HG03064 (cell line): ENCODE results near the gene TMEM186.
"Not testable (repeated sequence)": the region's sequence is repeated elsewhere in the genome, so short reads cannot be mapped to it uniquely, and the experiment has no call there.

Experiments
- ATAC-seq: cut with Tn5 transposase; IDR thresholded peaks from one replicate; pipeline ENCODE4 v1.9.1; 2021; ENCODE audit warnings: low read depth; ENCODE audit not compliant: unreplicated experiment

Gene TMEM186

GRCh38 chr16:8777217-8777616 is 20.2 kb downstream of the TMEM186 start:
- ATAC-seq, result no peak

DNA sequence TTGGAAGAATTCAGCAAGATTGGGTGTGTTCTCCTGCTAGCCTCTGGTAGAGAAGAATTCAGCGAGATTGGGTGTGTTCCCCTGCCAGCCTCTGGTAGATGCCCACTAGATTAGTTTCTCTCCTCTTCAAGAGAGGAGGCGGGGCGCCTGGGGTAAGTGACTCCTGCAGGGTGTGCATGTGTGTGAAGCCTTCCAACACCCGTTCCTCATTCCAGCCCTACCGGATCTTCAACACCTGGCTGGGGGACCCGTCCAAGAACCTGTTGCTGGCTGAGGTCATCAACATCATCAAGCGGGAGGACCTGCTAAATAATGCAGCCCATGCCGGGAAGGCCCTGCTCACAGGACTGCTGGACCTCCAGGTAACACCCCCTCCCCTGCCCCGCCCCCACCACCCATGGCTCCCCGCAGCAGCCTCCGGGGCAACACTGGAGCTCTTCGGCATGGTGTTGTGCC is 21.3 kb downstream of the TMEM186 start:
- ATAC-seq, result no peak

DNA sequence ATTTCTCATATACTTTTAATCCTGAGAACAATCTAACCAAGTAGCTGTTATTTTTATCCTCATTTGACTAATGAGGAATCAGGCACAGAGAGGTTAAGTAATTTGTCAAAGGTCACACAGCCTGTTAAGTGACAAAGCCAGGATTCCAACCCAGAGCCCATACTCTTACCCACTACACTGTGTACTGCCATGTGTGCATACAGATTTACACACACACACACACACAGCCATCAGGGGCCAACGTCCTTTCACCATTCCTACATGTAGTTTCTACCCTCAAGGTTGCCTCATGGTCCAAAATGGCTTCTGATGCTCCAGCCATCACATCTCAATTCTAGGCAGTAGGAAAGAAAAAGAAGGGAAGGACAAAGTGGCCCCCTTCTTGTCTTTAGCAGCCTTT is 22.1 kb downstream of the TMEM186 start:
- ATAC-seq, result no peak

DNA sequence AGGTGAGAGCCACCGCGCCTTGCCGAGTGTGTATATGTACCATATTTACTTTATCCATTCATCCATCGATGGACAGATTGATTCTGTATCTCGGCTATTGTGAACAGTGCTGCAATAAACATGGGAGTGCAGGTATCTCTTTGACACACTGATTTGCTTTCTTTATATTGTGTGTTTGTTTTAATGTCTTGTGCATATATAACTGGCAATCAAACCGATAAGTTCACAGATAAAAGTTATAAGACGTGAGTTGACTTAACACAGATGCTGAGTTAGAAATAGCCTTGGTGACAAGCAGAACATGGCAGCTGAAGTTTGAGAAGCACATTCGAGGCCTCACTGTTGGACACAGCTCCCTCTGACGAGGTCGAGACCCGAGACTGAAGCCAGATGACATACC is 23.2 kb downstream of the TMEM186 start:
- no peak for ATAC-seq

DNA sequence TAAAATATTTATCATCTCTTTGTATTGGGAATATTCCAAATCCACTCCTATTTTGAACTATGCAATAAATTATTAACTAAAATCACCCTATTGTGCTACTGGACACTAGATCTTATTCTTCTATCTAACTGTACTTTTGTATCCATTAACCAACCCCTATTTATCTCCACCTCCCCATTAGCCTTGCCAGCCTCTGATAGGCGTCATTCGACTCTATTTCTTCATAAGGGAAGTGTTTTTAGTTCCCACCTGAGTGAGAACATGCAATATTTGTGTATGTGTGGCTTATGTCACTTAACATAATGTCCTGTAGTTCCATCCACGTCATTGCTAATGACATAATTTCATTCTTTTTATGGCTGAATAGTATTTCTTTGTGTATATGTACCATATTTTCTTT is 23.9 kb downstream of the TMEM186 start:
- ATAC-seq, result no peak

GRCh38 chr16:8768692-8769091 is 28.7 kb downstream of the TMEM186 start:
- ATAC-seq, result no peak

DNA sequence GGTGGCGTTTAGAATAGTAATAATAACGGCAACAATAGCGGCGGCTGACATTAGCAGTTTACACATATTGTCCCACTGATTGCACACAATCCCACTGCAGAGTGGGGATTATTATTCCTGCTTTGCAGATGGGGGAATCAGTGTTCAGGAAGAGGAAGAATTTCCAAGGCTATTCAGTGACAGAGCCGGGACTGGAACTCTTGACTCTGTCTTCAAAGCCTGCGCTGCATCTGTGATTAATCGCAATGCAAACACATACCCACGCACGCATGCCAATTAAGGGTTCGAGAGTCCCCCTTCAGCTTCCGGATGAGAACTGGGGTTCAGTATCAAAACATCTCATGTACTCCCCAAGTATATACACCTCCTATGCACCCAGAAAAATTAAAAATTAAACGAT is 29.2 kb downstream of the TMEM186 start:
- ATAC-seq, result no peak

GRCh38 chr16:8767176-8767575 is 30.3 kb downstream of the TMEM186 start:
- no peak for ATAC-seq

DNA sequence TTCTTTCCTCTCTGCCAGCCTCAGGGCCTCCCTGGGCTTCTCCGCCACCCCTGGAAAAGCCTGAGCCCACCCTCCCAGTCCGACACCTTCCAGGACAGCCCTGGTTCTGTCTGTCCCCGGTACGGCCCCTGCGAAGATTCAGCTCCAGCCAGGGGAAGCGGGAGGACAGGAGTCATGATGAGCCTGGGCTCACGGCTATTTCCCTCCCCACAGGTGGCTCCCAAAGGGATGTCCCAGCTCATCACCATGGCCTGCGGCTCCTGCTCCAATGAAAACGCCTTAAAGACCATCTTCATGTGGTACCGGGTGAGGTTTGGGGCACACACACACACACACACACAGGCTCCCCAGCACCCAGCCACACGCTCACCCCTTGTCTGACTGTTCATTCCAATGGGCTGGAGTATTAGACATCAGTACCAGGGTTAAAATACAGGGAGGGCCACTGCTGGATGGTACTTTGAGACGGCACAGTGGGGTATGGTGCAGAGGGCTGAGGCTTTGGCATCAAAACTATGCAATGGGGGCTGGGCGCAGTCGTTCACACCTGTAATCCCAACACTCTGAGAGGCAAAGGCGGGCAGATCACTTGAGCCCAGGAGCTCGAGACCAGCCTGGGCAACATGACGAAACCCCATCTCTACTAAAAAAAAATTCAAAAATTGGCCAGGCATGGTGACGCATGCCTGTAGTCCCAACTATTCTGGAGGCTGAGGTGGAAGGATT is 32.8 kb downstream of the TMEM186 start:
- no peak for ATAC-seq

DNA sequence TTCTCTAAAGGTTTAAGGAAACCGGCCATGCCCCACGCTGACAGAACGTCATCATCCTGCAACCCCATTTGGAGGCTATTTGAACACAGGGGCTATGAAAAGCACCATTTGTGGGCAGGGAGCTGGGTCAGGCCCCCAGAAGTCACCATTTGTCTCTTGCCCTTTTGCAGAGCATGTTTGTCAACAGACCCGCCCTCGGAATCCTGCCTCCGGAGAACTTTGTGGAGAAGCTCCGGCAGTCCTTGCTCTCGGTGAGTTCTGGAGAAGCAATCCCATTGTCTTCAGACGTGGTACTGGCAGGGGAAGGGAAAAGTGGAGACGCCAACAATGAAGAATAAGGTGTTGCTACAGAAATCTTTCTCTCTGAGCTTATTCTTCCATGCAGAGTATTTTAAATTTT is 33.5 kb downstream of the TMEM186 start:
- ATAC-seq, result no peak

DNA sequence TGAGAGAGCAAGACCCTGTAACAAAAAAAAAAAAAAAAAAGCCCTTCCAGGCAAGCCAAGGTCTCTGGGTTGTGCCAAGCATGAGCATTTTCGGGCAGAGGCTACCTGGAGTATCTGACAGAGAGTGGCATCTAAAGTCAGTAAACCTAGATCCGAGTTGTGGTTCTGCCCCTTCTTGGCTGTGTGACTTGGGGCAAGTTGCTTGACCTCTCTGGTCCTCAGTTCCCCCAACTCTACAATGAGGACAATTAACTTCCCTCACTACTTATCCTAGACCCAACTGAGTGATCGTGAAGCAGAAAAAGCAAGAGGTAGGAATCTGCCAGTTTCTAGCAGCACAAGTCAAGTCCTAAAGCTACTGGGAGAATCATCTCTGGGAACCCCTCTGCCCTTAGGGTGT is 34.4 kb downstream of the TMEM186 start:
- ATAC-seq, result no peak

GRCh38 chr16:8762254-8762653 is 35.2 kb downstream of the TMEM186 start:
- ATAC-seq, result no peak

GRCh38 chr16:8761078-8761477 is 36.4 kb downstream of the TMEM186 start:
- ATAC-seq, result no peak

DNA sequence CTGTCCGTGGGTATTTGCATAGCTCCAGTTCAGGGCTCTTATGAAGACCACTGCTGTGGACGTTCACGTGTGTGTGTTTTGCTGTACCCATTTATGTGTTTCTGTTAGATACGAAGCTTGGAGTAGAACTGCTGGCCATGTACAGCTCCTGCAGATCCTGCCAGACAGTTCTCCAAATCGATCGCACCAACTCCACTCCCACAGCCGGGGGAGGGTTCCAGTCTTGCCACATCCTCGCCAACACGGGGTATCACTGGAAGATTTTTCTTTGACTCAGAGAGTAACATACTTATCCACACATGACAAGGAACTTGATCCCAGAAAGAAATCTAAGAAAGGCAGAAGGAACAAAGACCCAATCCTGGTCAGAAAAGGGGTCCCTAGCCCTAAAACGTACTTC is 37.4 kb downstream of the TMEM186 start:
- no peak for ATAC-seq

DNA sequence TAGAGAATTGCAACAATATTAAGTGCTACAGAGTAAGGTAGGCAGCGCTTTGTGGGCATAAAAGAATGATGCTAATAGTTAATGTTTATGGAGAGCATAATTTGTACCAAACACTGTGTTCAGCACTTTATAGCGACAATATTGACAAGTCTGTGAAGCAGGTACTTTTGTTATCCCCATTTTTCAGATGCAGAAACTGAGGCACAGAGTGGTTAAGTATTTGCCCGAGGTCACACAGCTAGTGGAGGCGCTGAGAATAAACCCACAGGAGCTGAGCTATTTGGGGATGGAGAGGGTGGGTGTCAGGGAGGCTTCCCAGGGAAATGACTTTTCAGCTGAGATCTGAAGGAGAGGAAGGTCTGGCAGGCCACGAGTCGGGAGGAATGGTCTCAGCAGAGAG is 39.4 kb downstream of the TMEM186 start:
- no peak for ATAC-seq

- ATAC-seq, result no peak
Observed at GRCh38 chr16:8756755-8757154, 40.7 kb downstream of the TMEM186 start.

DNA sequence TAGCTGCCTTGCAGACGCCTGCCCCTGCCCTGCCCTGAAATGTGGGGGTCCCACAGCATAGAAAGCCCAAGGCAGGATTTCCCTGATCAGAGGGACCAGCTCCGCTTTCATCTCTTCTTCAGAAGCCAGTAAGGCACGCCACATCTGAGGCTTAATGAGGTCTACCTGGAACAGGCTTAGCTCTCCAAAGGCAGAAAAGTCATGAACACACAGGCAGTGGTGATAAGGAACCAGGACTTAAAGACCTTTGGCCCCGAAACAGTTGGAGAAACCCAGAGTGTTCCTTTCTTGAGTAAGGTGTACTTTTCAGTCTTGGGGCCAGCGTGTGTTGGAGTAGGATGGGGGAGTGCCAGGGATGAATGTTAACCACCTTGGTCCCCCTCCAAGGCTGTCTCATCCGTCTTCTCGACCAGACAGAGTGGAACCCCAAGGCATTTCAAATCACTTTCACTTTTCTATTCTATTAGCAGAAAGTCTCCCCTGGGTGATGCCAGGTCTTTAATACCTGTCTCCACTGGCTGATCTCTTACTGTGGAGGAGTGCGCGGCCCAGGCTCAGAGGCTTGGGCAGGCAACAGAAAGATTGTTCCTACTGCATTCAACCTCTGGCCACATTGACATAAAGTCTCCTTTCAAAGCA is 43.9 kb downstream of the TMEM186 start:
- no peak for ATAC-seq

GRCh38 chr16:8752706-8753105 is 44.7 kb downstream of the TMEM186 start:
- no peak for ATAC-seq

- no peak for ATAC-seq
Observed at GRCh38 chr16:8751481-8752311, 45.7 kb downstream of the TMEM186 start.

DNA sequence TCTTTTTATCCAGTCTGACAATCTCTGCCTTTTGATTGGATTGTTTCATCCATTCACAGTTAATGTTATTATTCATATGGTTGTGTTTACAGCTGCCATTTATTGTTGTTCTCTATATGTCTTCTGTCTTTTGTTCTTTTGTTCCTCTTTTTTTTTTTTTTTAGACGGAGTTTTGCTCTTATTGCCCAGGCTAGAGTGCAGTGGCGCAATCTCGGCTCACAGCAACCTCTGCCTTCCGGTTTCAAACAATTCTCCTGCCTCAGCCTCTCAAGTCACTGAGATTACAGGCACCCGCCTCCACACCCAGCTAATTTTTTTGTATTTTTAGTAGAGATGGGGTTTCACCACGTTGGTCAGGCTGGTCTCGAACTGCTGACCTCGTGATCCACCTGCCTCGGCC is 48.5 kb downstream of the TMEM186 start:
- not testable (repeated sequence) for ATAC-seq
